Activated CD4-positive, CD25-positive, alpha-beta regulatory T cell (primary cell): ENCODE results near the gene TBR1.

Experiments
- DNase-seq, 4 experiments: peaks; one replicate each; lab custom pipeline; 2025; lab: John Stamatoyannopoulos, UW

The TBR1 gene

GRCh38 chr2:161415987-161416707, at the start of gene TBR1:
TBR1 (plus strand) TSS chr2:161416297; CDS start chr2:161416411, 114 bp downstream.
- no peak for DNase-seq

- no peak for DNase-seq
Measured at GRCh38 chr2:161367675-161368074, 48.4 kb upstream of the TBR1 start.

GRCh38 chr2:161369311-161369710, 46.8 kb upstream of the TBR1 start:
- DNase-seq = no peak

- DNase-seq = no peak
Measured at GRCh38 chr2:161370981-161371380, 45.1 kb upstream of the TBR1 start.

GRCh38 chr2:161371869-161372268, 44.2 kb upstream of the TBR1 start:
- DNase-seq = no peak

- no peak for DNase-seq
Measured at GRCh38 chr2:161373942-161374341, 42.2 kb upstream of the TBR1 start.

GRCh38 chr2:161374446-161374845, 41.7 kb upstream of the TBR1 start:
- no peak for DNase-seq

- no peak for DNase-seq
Measured at GRCh38 chr2:161379740-161380139, 36.4 kb upstream of the TBR1 start.

- DNase-seq = no peak
Measured at GRCh38 chr2:161381546-161381945, 34.6 kb upstream of the TBR1 start.

GRCh38 chr2:161382747-161383146, 33.4 kb upstream of the TBR1 start:
- no peak for DNase-seq

GRCh38 chr2:161384864-161385263, 31.2 kb upstream of the TBR1 start:
- no peak for DNase-seq

GRCh38 chr2:161386228-161386824, 29.8 kb upstream of the TBR1 start:
- DNase-seq = no peak

- DNase-seq = no peak
Measured at GRCh38 chr2:161388146-161388779, 27.8 kb upstream of the TBR1 start.

GRCh38 chr2:161391737-161392506, 24.2 kb upstream of the TBR1 start:
- no peak for DNase-seq

GRCh38 chr2:161400076-161400475, 16.0 kb upstream of the TBR1 start:
- DNase-seq = no peak

GRCh38 chr2:161402297-161402696, 13.8 kb upstream of the TBR1 start:
- no peak for DNase-seq

- DNase-seq = no peak
Measured at GRCh38 chr2:161406316-161406715, 9.8 kb upstream of the TBR1 start.

GRCh38 chr2:161407597-161407996, 8.5 kb upstream of the TBR1 start:
- no peak for DNase-seq

GRCh38 chr2:161409308-161409907, 6.7 kb upstream of the TBR1 start:
- DNase-seq = no peak

- no peak for DNase-seq
Measured at GRCh38 chr2:161412346-161412745, 3.8 kb upstream of the TBR1 start.

GRCh38 chr2:161414042-161415033, 1.8 kb upstream of the TBR1 start:
- no peak for DNase-seq
